ENCODE results near the gene MOCS2. TPM values are rescaled to one million over a fixed set of nuclear protein-coding genes. Genes with fewer than 3 reads are reported as not detected.

The MOCS2 gene
- total RNA-seq, 1 experiment from 2014 or later = 14.4 TPM

DNA sequence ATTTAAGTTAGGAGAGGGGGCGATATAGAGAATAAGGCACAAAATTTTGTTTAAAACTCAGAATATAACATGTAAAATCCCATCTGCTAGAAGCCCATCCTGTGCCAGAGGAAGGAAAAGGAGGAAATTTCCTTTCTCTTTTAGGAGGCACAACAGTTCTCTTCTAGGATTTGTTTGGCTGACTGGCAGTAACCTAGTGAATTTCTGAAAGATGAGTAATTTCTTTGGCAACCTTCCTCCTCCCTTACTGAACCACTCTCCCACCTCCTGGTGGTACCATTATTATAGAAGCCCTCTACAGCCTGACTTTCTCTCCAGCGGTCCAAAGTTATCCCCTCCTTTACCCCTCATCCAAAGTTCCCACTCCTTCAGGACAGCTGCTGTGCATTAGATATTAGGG lies 18.3 kb downstream of the MOCS2 start:
- no peak for ATAC-seq
- TF ChIP-seq, protein P1, sequence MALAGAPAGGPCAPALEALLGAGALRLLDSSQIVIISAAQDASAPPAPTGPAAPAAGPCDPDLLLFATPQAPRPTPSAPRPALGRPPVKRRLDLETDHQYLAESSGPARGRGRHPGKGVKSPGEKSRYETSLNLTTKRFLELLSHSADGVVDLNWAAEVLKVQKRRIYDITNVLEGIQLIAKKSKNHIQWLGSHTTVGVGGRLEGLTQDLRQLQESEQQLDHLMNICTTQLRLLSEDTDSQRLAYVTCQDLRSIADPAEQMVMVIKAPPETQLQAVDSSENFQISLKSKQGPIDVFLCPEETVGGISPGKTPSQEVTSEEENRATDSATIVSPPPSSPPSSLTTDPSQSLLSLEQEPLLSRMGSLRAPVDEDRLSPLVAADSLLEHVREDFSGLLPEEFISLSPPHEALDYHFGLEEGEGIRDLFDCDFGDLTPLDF (CRISPR knock-in tag; IDR thresholded peaks at IDR 0.05) = no peak
- TF ChIP-seq, protein P2, sequence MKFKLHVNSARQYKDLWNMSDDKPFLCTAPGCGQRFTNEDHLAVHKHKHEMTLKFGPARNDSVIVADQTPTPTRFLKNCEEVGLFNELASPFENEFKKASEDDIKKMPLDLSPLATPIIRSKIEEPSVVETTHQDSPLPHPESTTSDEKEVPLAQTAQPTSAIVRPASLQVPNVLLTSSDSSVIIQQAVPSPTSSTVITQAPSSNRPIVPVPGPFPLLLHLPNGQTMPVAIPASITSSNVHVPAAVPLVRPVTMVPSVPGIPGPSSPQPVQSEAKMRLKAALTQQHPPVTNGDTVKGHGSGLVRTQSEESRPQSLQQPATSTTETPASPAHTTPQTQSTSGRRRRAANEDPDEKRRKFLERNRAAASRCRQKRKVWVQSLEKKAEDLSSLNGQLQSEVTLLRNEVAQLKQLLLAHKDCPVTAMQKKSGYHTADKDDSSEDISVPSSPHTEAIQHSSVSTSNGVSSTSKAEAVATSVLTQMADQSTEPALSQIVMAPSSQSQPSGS (CRISPR knock-in tag; IDR thresholded peaks at IDR 0.05; ENCODE audit: borderline replicate concordance, low read depth) = no peak
- no peak for TF ChIP-seq CBFB (CRISPR knock-in tag; IDR thresholded peaks at IDR 0.05; ENCODE audit: low read depth)
- no peak for TF ChIP-seq TP53 (CRISPR knock-in tag; IDR thresholded peaks at IDR 0.05)
- Mint-ChIP-seq H3K9me3 (no peaks in the 10 kb centered on the region), H3K27me3 (ENCODE audit: low read depth) (no peaks in the 10 kb centered on the region), H3K4me3 (no peak overlapping the region), H3K4me1 (no peaks in the 10 kb centered on the region), H3K27ac (no peak overlapping the region), H3K36me3 (no peaks in the 10 kb centered on the region)
- POLR2A ChIA-PET = no interaction called here
- no peak for DNase-seq (ENCODE audit: low spot score)
- CTCF ChIA-PET = interaction anchor here (1.5 to 3.4 kb wide), 3 partner anchors 56 to 176 kb away, joined by 3 to 30 read pairs (median 6); no protein-coding TSS in a partner anchor

DNA sequence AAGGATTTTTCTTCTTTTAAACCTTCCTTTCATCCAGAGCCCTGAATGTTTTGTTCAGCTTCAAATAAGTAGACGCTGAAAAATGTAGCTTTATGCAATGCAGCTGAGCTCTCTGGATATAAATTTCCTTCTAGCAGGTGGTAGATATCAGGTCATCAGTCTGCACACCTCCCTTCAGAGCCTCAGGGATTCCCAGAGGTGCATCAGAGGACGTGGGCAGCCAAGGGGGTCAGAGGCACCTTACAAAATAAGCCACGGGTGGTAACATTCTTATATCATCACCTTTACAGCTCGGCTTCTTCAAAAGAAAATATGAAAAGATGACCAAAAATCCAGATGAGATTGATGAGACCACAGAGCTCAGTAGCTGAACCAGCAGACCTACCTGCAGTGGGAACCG lies 19.3 kb downstream of the MOCS2 start:
- POLR2A ChIA-PET = no interaction called here

More for the DNA sequence above, 19.3 kb downstream of the MOCS2 start:
- CTCF ChIA-PET = interaction anchor here (2.0 kb wide), 1 partner anchor 54 kb away, joined by 6 read pairs; no protein-coding TSS in a partner anchor
- DNase-seq (ENCODE audit: low spot score) = no peak
- Mint-ChIP-seq H3K27me3 (ENCODE audit: low read depth) (no peaks in the 10 kb centered on the region), H3K4me3 (no peak overlapping the region), H3K27ac (no peak overlapping the region), H3K36me3 (no peaks in the 10 kb centered on the region), H3K9me3 (no peaks in the 10 kb centered on the region), H3K4me1 (no peaks in the 10 kb centered on the region)
- TF ChIP-seq NR2C2 (CRISPR knock-in tag; IDR thresholded peaks at IDR 0.05) (no peak), NR1H2 (CRISPR knock-in tag; IDR thresholded peaks at IDR 0.05) (no peak), KAT7 (CRISPR knock-in tag; IDR thresholded peaks at IDR 0.05; ENCODE audit: borderline replicate concordance) (no peak), ZNF423 (CRISPR knock-in tag; IDR thresholded peaks at IDR 0.05) (no peak), TP53 (CRISPR knock-in tag; IDR thresholded peaks at IDR 0.05) (no peak), TEAD1 (CRISPR knock-in tag; IDR thresholded peaks at IDR 0.05) (no peak), ZNF263 (CRISPR knock-in tag; IDR thresholded peaks at IDR 0.05; ENCODE audit: low read depth) (no peak), MXD4 (CRISPR knock-in tag; IDR thresholded peaks at IDR 0.05; ENCODE audit: borderline replicate concordance) (no peak), ZBTB21 (CRISPR knock-in tag; IDR thresholded peaks at IDR 0.05; ENCODE audit: borderline replicate concordance) (no peak)
- TF ChIP-seq, protein P3, sequence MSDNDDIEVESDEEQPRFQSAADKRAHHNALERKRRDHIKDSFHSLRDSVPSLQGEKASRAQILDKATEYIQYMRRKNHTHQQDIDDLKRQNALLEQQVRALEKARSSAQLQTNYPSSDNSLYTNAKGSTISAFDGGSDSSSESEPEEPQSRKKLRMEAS (CRISPR knock-in tag; IDR thresholded peaks at IDR 0.05) = no peak
- TF ChIP-seq, protein P4, sequence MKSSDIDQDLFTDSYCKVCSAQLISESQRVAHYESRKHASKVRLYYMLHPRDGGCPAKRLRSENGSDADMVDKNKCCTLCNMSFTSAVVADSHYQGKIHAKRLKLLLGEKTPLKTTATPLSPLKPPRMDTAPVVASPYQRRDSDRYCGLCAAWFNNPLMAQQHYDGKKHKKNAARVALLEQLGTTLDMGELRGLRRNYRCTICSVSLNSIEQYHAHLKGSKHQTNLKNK (CRISPR knock-in tag; IDR thresholded peaks at IDR 0.05) = no peak
- TF ChIP-seq, protein P5, sequence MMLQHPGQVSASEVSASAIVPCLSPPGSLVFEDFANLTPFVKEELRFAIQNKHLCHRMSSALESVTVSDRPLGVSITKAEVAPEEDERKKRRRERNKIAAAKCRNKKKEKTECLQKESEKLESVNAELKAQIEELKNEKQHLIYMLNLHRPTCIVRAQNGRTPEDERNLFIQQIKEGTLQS (CRISPR knock-in tag; conservative IDR thresholded peaks at IDR 0.05) = no peak
- TF ChIP-seq, protein P6, sequence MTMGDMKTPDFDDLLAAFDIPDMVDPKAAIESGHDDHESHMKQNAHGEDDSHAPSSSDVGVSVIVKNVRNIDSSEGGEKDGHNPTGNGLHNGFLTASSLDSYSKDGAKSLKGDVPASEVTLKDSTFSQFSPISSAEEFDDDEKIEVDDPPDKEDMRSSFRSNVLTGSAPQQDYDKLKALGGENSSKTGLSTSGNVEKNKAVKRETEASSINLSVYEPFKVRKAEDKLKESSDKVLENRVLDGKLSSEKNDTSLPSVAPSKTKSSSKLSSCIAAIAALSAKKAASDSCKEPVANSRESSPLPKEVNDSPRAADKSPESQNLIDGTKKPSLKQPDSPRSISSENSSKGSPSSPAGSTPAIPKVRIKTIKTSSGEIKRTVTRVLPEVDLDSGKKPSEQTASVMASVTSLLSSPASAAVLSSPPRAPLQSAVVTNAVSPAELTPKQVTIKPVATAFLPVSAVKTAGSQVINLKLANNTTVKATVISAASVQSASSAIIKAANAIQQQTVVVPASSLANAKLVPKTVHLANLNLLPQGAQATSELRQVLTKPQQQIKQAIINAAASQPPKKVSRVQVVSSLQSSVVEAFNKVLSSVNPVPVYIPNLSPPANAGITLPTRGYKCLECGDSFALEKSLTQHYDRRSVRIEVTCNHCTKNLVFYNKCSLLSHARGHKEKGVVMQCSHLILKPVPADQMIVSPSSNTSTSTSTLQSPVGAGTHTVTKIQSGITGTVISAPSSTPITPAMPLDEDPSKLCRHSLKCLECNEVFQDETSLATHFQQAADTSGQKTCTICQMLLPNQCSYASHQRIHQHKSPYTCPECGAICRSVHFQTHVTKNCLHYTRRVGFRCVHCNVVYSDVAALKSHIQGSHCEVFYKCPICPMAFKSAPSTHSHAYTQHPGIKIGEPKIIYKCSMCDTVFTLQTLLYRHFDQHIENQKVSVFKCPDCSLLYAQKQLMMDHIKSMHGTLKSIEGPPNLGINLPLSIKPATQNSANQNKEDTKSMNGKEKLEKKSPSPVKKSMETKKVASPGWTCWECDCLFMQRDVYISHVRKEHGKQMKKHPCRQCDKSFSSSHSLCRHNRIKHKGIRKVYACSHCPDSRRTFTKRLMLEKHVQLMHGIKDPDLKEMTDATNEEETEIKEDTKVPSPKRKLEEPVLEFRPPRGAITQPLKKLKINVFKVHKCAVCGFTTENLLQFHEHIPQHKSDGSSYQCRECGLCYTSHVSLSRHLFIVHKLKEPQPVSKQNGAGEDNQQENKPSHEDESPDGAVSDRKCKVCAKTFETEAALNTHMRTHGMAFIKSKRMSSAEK (CRISPR knock-in tag; IDR thresholded peaks at IDR 0.05; ENCODE audit: borderline replicate concordance) = no peak
- TF ChIP-seq, protein P1 (CRISPR knock-in tag; IDR thresholded peaks at IDR 0.05) = no peak
- TF ChIP-seq, protein P7, sequence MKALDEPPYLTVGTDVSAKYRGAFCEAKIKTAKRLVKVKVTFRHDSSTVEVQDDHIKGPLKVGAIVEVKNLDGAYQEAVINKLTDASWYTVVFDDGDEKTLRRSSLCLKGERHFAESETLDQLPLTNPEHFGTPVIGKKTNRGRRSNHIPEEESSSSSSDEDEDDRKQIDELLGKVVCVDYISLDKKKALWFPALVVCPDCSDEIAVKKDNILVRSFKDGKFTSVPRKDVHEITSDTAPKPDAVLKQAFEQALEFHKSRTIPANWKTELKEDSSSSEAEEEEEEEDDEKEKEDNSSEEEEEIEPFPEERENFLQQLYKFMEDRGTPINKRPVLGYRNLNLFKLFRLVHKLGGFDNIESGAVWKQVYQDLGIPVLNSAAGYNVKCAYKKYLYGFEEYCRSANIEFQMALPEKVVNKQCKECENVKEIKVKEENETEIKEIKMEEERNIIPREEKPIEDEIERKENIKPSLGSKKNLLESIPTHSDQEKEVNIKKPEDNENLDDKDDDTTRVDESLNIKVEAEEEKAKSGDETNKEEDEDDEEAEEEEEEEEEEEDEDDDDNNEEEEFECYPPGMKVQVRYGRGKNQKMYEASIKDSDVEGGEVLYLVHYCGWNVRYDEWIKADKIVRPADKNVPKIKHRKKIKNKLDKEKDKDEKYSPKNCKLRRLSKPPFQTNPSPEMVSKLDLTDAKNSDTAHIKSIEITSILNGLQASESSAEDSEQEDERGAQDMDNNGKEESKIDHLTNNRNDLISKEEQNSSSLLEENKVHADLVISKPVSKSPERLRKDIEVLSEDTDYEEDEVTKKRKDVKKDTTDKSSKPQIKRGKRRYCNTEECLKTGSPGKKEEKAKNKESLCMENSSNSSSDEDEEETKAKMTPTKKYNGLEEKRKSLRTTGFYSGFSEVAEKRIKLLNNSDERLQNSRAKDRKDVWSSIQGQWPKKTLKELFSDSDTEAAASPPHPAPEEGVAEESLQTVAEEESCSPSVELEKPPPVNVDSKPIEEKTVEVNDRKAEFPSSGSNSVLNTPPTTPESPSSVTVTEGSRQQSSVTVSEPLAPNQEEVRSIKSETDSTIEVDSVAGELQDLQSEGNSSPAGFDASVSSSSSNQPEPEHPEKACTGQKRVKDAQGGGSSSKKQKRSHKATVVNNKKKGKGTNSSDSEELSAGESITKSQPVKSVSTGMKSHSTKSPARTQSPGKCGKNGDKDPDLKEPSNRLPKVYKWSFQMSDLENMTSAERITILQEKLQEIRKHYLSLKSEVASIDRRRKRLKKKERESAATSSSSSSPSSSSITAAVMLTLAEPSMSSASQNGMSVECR (CRISPR knock-in tag; IDR thresholded peaks at IDR 0.05; ENCODE audit: borderline replicate concordance) = no peak
- TF ChIP-seq, protein P8, sequence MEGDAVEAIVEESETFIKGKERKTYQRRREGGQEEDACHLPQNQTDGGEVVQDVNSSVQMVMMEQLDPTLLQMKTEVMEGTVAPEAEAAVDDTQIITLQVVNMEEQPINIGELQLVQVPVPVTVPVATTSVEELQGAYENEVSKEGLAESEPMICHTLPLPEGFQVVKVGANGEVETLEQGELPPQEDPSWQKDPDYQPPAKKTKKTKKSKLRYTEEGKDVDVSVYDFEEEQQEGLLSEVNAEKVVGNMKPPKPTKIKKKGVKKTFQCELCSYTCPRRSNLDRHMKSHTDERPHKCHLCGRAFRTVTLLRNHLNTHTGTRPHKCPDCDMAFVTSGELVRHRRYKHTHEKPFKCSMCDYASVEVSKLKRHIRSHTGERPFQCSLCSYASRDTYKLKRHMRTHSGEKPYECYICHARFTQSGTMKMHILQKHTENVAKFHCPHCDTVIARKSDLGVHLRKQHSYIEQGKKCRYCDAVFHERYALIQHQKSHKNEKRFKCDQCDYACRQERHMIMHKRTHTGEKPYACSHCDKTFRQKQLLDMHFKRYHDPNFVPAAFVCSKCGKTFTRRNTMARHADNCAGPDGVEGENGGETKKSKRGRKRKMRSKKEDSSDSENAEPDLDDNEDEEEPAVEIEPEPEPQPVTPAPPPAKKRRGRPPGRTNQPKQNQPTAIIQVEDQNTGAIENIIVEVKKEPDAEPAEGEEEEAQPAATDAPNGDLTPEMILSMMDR (IDR thresholded peaks at IDR 0.05) = no peak
- ATAC-seq = no peak

Data from WTC11 (cell line).